ENCODE results near the gene KPNA3.

Gene KPNA3

DNA sequence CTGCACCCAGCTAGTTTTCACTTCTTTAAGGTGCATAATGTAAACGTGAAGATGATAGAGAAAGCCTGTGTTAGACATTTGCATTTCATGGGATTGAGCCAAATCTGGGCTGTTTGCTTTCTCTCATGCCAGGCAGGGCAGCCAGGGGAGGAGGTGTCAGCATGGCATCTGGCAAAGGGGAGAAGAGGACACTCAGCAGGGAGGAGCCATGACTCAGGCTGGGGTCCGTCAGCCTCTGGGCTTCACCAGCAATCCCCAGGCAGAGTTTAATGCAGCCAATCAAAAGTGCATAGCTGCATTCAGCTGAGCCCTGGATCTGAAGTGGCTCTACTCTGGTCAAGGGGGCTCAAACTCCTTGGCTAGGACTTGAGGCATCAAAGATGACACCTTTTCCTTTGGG lies 124.7 kb downstream of the KPNA3 start:
- Histone ChIP-seq H3K4me1 (ENCODE audit: insufficient read depth, low read length) (peaks cover 8% of the 10 kb centered on the region), H3K4me3 (ENCODE audit: low read length) (no peak overlapping the region), H3K27ac (ENCODE audit: low read length) (no peak overlapping the region), H3K9me3 (ENCODE audit: insufficient read depth, low read depth, low read length) (no peaks in the 10 kb centered on the region), H3K36me3 (ENCODE audit: insufficient read depth, low read depth, low read length) (peaks cover 30% of the 10 kb centered on the region), H3K9ac (ENCODE audit: low read depth, low read length) (no peak overlapping the region), H3K27me3 (ENCODE audit: insufficient read depth, low read length) (no peaks in the 10 kb centered on the region)

DNA sequence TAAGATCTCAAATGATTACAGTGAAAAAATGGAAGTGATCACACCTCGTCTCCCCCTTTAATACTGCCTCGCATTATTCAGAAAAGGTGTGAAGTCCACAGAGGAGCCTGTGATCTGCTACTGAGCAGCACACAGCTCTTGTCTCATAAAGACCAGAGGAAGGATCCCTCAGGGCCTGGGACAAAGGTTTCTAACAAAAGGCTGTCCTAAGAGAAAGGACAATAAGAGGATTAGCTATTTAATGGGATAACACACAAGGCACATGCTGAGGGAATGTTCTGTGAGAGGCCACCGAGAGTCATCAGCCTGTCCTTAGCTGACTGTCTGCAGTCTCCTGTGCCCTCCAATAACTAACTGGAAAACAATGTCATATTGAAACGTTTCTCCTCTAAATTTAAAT lies 127.9 kb downstream of the KPNA3 start:
- H3K9ac ChIP-seq (ENCODE audit: low read depth, low read length) = no peak overlapping the region
- H3K27me3 ChIP-seq (ENCODE audit: insufficient read depth, low read length) = no peaks in the 10 kb centered on the region
- peaks cover 55% of the 10 kb centered on the region for H3K36me3 ChIP-seq (ENCODE audit: insufficient read depth, low read depth, low read length)

DNA sequence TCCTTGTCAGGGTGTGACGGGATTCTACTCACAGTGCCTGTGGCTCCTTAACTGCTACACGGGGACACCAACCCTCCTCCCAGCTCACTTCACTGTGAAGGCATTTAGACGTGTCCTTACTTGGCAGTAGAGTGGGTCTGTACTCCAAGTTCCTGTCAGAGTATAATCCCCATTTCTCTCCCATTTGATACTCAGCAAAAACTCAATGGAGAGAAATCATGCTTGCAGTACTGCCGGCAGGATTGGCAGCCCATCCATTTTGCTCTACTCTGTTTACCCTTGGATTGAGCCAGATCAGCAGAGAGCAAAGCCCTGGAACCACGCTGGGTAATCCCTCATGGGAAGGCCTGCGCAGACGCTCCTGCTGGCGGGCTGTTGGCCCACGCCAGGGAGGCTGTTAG lies 135.2 kb downstream of the KPNA3 start:
- Histone ChIP-seq H3K4me1 (ENCODE audit: insufficient read depth, low read length) (no peaks in the 10 kb centered on the region), H3K27ac (ENCODE audit: low read length) (no peak overlapping the region), H3K27me3 (ENCODE audit: insufficient read depth, low read length) (no peaks in the 10 kb centered on the region), H3K4me3 (ENCODE audit: low read length) (no peak overlapping the region), H3K9ac (ENCODE audit: low read depth, low read length) (no peak overlapping the region), H3K36me3 (ENCODE audit: insufficient read depth, low read depth, low read length) (peaks cover 19% of the 10 kb centered on the region), H3K9me3 (ENCODE audit: insufficient read depth, low read depth, low read length) (no peaks in the 10 kb centered on the region)

More for the DNA sequence above, 127.9 kb downstream of the KPNA3 start:
- Histone ChIP-seq H3K4me1 (ENCODE audit: insufficient read depth, low read length) (peaks cover 3% of the 10 kb centered on the region; the same call in 1 of the 2 replicates), H3K4me3 (ENCODE audit: low read length) (no peak overlapping the region), H3K27ac (ENCODE audit: low read length) (no peak overlapping the region), H3K9me3 (ENCODE audit: insufficient read depth, low read depth, low read length) (no peaks in the 10 kb centered on the region)

DNA sequence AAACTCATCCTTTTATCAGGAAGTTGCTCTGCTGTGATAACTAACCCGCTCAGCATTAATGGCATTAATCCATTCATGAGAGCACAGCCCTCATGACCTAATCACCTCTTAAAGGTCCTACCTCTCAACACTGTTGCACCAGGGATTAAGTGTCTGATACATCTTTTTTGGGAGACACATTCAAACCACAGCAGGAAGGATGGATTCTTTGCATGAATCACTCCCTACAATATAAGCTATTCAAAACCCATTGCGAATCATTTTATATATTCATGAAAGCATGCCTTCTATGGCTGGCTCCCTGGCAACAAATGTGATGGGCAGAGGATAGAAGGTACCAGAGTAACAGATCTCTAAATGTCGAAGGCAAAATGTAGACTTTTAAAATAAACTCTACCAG lies 136.6 kb downstream of the KPNA3 start:
- no peaks in the 10 kb centered on the region for H3K4me1 ChIP-seq (ENCODE audit: insufficient read depth, low read length)
- H3K4me3 ChIP-seq (ENCODE audit: low read length) = no peak overlapping the region
- H3K9me3 ChIP-seq (ENCODE audit: insufficient read depth, low read depth, low read length) = no peaks in the 10 kb centered on the region
- H3K36me3 ChIP-seq (ENCODE audit: insufficient read depth, low read depth, low read length) = peaks cover 7% of the 10 kb centered on the region; the same call in 1 of the 2 replicates
- no peak overlapping the region for H3K9ac ChIP-seq (ENCODE audit: low read depth, low read length)
- no peak overlapping the region for H3K27ac ChIP-seq (ENCODE audit: low read length)
- H3K27me3 ChIP-seq (ENCODE audit: insufficient read depth, low read length) = no peaks in the 10 kb centered on the region

DNA sequence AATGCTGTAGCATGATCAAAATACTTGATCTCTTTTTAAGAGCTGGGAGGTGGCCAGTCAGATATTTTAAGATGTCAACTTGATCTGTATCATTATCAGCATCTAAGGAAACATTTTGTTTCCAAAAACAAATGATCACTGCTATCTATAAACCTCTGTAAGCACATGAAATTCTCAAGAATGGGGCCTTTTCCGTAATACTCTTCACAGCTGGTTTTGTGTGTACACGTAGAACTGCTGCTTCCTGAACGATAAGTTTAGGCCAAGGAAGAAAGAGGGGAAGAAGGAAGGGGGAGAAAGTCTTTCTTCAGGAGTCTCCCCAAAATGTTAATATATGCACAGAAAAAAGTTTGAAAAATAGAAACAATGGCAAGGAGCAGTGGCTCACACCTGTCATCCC lies 138.5 kb downstream of the KPNA3 start:
- Histone ChIP-seq H3K9me3 (ENCODE audit: insufficient read depth, low read depth, low read length) (no peaks in the 10 kb centered on the region), H3K9ac (ENCODE audit: low read depth, low read length) (no peak overlapping the region), H3K36me3 (ENCODE audit: insufficient read depth, low read depth, low read length) (no peaks in the 10 kb centered on the region; the same call in 1 of the 2 replicates), H3K27me3 (ENCODE audit: insufficient read depth, low read length) (no peaks in the 10 kb centered on the region), H3K4me3 (ENCODE audit: low read length) (no peak overlapping the region), H3K4me1 (ENCODE audit: insufficient read depth, low read length) (no peaks in the 10 kb centered on the region), H3K27ac (ENCODE audit: low read length) (no peak overlapping the region)

DNA sequence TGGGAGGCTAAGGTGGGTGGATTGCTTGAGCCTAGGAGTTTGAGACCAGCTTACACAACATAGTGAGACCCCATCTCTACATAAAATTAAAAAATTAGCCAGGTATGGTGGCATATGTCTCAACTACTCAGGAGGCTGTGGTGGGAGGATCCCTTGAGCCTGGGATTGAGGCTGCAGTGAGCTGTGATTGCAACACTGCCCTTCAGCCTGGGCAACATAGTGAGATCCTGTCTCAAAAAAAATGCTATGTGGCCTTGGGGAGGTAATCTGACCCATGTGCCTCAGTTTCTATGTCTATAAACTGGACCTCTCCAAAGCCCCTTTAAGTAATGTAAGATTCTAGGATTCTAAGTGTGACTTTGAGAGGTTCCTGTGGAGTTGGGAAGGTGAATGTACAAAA lies 139.0 kb downstream of the KPNA3 start:
- Histone ChIP-seq H3K36me3 (ENCODE audit: insufficient read depth, low read depth, low read length) (no peaks in the 10 kb centered on the region), H3K4me1 (ENCODE audit: insufficient read depth, low read length) (no peaks in the 10 kb centered on the region), H3K27ac (ENCODE audit: low read length) (no peak overlapping the region), H3K9me3 (ENCODE audit: insufficient read depth, low read depth, low read length) (no peaks in the 10 kb centered on the region), H3K27me3 (ENCODE audit: insufficient read depth, low read length) (no peaks in the 10 kb centered on the region), H3K4me3 (ENCODE audit: low read length) (no peak overlapping the region), H3K9ac (ENCODE audit: low read depth, low read length) (no peak overlapping the region)

DNA sequence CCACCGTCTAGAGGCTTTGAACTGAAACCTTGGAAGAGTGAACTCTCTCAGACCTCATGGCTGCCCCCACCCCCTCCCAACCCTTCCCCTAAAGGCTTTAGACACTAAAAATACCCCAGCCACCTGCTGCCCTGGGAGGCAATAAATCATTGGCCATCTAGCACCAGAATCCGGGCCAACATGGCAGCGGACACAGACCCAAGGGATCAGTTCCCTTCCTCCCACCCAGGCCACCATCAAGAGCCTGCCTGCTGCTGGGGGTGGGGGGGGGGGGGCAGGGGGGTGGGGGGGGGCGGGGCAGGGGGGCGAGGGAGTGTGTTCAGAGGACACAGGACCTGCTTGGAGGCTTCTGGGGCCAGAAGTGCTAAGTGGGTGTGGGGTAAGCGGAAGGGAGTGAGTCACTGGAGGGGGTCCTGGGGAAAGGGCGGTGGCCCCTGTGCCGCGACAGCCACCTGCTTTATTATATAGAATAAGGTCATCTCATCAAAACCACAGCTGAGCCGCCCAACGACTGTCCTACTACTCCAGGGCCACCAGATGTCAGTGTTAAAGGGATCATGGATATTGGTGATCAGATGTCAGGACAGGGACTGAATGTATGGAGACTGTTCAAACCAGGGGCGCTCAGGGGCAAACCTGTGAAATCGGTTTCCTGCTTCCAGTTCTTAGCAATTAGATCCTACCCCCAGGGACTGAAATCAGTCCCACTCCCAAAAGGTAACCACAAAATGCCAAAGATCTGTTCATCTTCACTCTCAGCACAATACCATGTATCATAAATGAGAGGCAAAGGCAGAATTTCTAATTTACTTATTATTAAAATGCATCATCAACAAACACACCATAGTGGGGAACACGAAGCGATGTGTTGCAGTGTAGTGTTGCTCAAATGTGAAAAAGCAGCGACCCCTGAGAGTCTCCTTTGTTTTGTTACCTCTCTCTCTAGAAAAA lies 139.9 kb downstream of the KPNA3 start:
- H3K4me3 ChIP-seq (ENCODE audit: low read length) = no peak overlapping the region

DNA sequence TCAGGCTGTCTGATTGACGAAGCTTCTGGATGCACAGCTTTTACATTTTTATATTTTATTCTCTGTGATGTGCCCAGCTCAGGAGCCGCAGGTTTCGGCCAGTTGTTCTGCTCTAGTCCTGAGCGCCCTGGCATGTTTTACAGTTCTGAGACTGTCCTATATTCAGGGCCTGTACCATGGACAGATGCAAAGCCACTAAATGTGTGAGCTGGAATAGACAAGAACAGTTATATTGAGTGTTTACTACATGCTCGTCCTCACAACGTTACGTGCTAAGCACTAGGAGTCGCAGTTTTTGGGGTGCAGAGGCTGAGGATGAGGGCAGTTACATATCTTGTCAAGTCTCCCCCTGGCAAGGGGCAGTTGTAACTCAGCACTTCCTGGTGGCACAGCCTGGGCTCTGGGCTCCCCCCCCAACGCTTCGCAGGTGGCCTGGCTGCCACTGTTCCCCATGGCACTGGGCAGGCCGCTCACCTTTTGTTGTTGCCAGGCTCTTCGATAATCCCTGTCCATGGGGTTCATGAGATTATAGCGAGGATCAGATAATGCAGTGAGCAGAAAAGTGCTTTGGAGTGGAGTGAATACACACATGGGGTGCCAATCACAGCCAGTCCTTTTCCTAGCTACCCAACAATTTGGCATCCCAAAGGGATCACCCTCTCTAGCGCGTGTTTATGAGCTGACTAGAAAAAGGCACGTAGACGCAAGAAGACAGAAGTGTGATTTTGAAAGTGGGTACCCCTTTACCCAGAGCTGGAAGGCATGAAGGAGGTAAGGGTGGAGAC lies 140.7 kb downstream of the KPNA3 start:
- Histone ChIP-seq H3K9ac (ENCODE audit: low read depth, low read length) (no peak overlapping the region), H3K27ac (ENCODE audit: low read length) (no peak overlapping the region), H3K36me3 (ENCODE audit: insufficient read depth, low read depth, low read length) (no peaks in the 10 kb centered on the region), H3K27me3 (ENCODE audit: insufficient read depth, low read length) (no peaks in the 10 kb centered on the region), H3K4me1 (ENCODE audit: insufficient read depth, low read length) (no peaks in the 10 kb centered on the region), H3K9me3 (ENCODE audit: insufficient read depth, low read depth, low read length) (no peaks in the 10 kb centered on the region), H3K4me3 (ENCODE audit: low read length) (no peak overlapping the region)

More for the DNA sequence above, 139.9 kb downstream of the KPNA3 start:
- no peak overlapping the region for H3K27ac ChIP-seq (ENCODE audit: low read length)
- H3K36me3 ChIP-seq (ENCODE audit: insufficient read depth, low read depth, low read length) = no peaks in the 10 kb centered on the region
- H3K9ac ChIP-seq (ENCODE audit: low read depth, low read length) = no peak overlapping the region
- no peaks in the 10 kb centered on the region for H3K4me1 ChIP-seq (ENCODE audit: insufficient read depth, low read length)
- H3K27me3 ChIP-seq (ENCODE audit: insufficient read depth, low read length) = no peaks in the 10 kb centered on the region
- H3K9me3 ChIP-seq (ENCODE audit: insufficient read depth, low read depth, low read length) = no peaks in the 10 kb centered on the region

DNA sequence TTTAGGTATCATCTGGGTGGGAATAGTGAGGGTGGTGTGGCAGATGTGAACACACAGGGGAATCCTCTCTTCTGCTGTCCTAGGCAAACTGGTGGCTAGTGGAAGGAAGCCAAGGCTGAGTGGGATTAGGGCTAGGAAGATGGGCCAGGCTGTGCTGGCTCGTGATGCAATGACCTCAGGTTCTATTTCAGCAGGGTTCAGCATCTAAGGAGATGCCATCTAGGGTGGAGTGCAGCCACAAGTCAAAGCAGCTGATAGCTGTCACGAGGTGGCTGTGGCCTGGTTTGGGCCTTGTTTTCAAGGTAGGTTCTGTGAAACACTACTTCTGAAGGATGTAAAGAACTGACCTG lies 142.5 kb downstream of the KPNA3 start:
- H3K4me3 ChIP-seq (ENCODE audit: low read length) = no peak overlapping the region
- no peaks in the 10 kb centered on the region for H3K36me3 ChIP-seq (ENCODE audit: insufficient read depth, low read depth, low read length)
- H3K27me3 ChIP-seq (ENCODE audit: insufficient read depth, low read length) = no peaks in the 10 kb centered on the region
- H3K9ac ChIP-seq (ENCODE audit: low read depth, low read length) = no peak overlapping the region
- H3K4me1 ChIP-seq (ENCODE audit: insufficient read depth, low read length) = no peaks in the 10 kb centered on the region
- no peak overlapping the region for H3K27ac ChIP-seq (ENCODE audit: low read length)
- no peaks in the 10 kb centered on the region for H3K9me3 ChIP-seq (ENCODE audit: insufficient read depth, low read depth, low read length)
